ENCODE measurements around the gene CALR3.

Gene CALR3

DNA sequence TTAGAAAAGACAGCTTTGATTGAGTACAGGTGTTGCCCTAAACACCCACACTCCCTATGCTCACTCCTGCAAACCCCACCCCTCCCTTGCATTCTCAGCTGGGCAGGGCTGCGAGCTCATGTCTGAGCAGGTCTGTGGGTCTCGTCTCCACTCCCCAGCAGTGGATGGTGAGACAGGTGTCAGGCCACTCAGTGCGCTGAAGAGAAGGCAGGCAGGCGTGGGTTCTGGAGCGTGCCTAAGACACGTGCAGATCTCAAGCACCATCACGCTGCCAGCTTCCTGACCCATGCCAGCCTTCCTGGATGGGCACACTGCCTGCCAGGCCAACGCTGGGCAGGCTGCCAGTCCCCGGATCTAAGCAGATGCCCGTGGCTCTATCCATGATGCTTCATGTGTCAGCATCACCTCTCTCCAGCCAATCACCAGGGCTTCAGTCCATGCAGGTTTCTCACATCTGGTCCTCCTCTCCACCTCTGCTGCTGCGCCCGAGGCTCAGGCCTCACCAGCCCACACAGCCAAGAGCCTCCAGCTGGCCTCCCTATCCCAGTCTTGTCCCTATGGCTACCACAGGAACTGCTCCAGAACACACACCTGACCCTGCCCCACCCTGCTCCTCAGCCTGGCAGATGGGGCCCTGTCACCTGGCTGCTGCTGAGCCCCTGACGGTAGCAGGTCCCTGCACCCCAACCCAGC is 66.8 kb downstream of the CALR3 start:
- no peak for DNase-seq (ENCODE audit: low read depth in 2 of 2)

Measured in stimulated activated CD8-positive, alpha-beta memory T cell treated with anti-CD3 and anti-CD28 coated beads, Interleukin-2, amount 100 ng/mL, for 1 hour (primary cell).